K562 (cell line): Measurements from ENCODE around the gene CLPSL2. TPM values are rescaled to one million over a fixed set of nuclear protein-coding genes. Genes with fewer than 3 reads are reported as not detected.
A peak's percentile ranks its signal among the peaks of the same experiment; 100 is the strongest.

ENCODE experiments used
- ATAC-seq: fragments of 200-7000 bp; cut with Tn5 transposase; 3 replicates; pipeline ENCODE4 v1.9.1; 2020; ENCODE audit warnings: moderate library complexity
- BruUV-seq: library from RNA; stranded (reverse); fragments of 400-500 nt; replicated peaks from 2 replicates; lab custom pipeline; 2021; lab: Mats Ljungman, UMichigan
- CTCF ChIA-PET: fragments of 300-600 bp; formaldehyde crosslinking; extraction: SDS; loops from one replicate; lab custom pipeline; 2021; ENCODE audit warnings: low intra/inter-chr PET ratio; lab: Yijun Ruan, JAX
- POLR2A ChIA-PET: fragments of 300-600, 350-650 bp; sonication (Branson Sonifier 250); formaldehyde crosslinking; extraction: SDS; loops from one replicate; lab custom pipeline; 2021; ENCODE audit warnings: antibody characterized with exemption, inconsistent platforms; lab: Yijun Ruan, JAX
- DNase-seq, 4 experiments: peaks; one replicate each; pipeline versions ENCODE4 v3.0.0 to v3.0.0-alpha.2; 2011 to 2018; ENCODE audit warnings: low spot score in 3 of 4, mixed read lengths in 3 of 4; ENCODE audit errors: extremely low read depth in 1 of 4
- FAIRE-seq: peaks from 2 replicates; lab custom pipeline; 2011; peaks lifted over from hg19 to GRCh38; lab: Jason Lieb, UNC
- H2AFZ ChIP-seq: 2 replicates; pipeline ENCODE4 v1.6.0; 2011; ENCODE audit warnings: low read depth, low read length, control low read depth, inconsistent platforms
- H3K27ac ChIP-seq: fragments of 200-600 bp; 3 replicates; pipeline ENCODE4 v1.8.0; 2011; ENCODE audit warnings: low read depth, mild to moderate bottlenecking, control low read depth, inconsistent platforms, low read length, moderate library complexity, mixed read lengths; ENCODE audit errors: extremely low read depth
- H3K27me3 ChIP-seq, 2 experiments: fragments of 300-600 bp in 1 of 2; 2 replicates in 1 of 2; 3 replicates in 1 of 2; pipeline versions ENCODE4 v1.6.0 to v1.8.0; 2011; ENCODE audit warnings: inconsistent platforms in 2 of 2, low read length in 2 of 2, mild to moderate bottlenecking in 1 of 2, mixed read lengths in 1 of 2, moderate library complexity in 1 of 2; ENCODE audit not compliant: control insufficient read depth in 2 of 2, insufficient read depth in 2 of 2
- H3K36me3 ChIP-seq: fragments of 300-600 bp; 3 replicates; pipeline ENCODE4 v1.8.0; 2011; ENCODE audit warnings: mild to moderate bottlenecking, low read length, inconsistent platforms; ENCODE audit not compliant: control insufficient read depth, insufficient read depth
- H3K4me1 ChIP-seq, 2 experiments: fragments of 200-600 bp in 1 of 2; replicated peaks in 1 of 2; 2 replicates in 1 of 2; 3 replicates in 1 of 2; pipeline versions ENCODE4 v1.5.1 to v1.8.0; 2011; ENCODE audit warnings: inconsistent platforms in 2 of 2, low read length in 2 of 2, mild to moderate bottlenecking in 1 of 2, mixed read lengths in 1 of 2, moderate library complexity in 1 of 2; ENCODE audit not compliant: control insufficient read depth in 2 of 2, insufficient read depth in 2 of 2
- H3K4me2 ChIP-seq: 2 replicates; pipeline ENCODE4 v1.6.1; 2011; ENCODE audit warnings: low read length, control low read depth, inconsistent platforms, mixed read lengths; ENCODE audit not compliant: insufficient read depth
- H3K4me3 ChIP-seq: fragments of 200-600 bp; sonication (generic), shearing (Covaris generic); 2 replicates; pipeline ENCODE4 v1.5.1; 2016; ENCODE audit warnings: control low read depth, inconsistent platforms
- H3K79me2 ChIP-seq: fragments of 200-600 bp; 3 replicates; pipeline ENCODE4 v1.8.0; 2011; ENCODE audit warnings: low read length, inconsistent platforms; ENCODE audit not compliant: control insufficient read depth, insufficient read depth
- H3K9ac ChIP-seq, 2 experiments: 2 replicates each; pipeline versions ENCODE4 v1.6.0 to v1.6.1; 2011; ENCODE audit warnings: low read depth in 2 of 2, low read length in 2 of 2, control low read depth in 1 of 2, inconsistent platforms in 1 of 2, mild to moderate bottlenecking in 1 of 2, mixed read lengths in 1 of 2; ENCODE audit not compliant: insufficient read depth in 1 of 2
- H3K9me1 ChIP-seq: one replicate; pipeline ENCODE4 v1.6.0; 2011; ENCODE audit warnings: inconsistent platforms, mild to moderate bottlenecking, low read length, moderate library complexity; ENCODE audit not compliant: control insufficient read depth, insufficient read depth
- H3K9me3 ChIP-seq: replicated peaks from 2 replicates; pipeline ENCODE4 v1.5.1; 2011; ENCODE audit warnings: low read depth, low read length, inconsistent platforms; ENCODE audit not compliant: control insufficient read depth, insufficient read depth
- H4K20me1 ChIP-seq: replicated peaks from 2 replicates; pipeline ENCODE4 v1.6.1; 2011; ENCODE audit warnings: low read length, inconsistent platforms, mixed read lengths; ENCODE audit not compliant: control insufficient read depth, insufficient read depth
- CCNT2 ChIP-seq: IDR thresholded peaks from 2 replicates; pipeline ENCODE4 v1.6.1; 2011; ENCODE audit warnings: borderline replicate concordance, low read depth, mild to moderate bottlenecking, moderate library complexity, mixed read lengths, low read length; ENCODE audit not compliant: insufficient read length; ENCODE audit errors: extremely low read depth
- DACH1 ChIP-seq: fragments of 450-650 bp; IDR thresholded peaks from 2 replicates; pipeline ENCODE4 v1.6.1; 2018; ENCODE audit not compliant: partially characterized antibody
- MCM3 ChIP-seq: fragments of 450-650 bp; IDR thresholded peaks from 2 replicates; pipeline ENCODE4 v1.6.1; 2016
- PHF21A ChIP-seq: fragments of 450-650 bp; IDR thresholded peaks from 2 replicates; pipeline ENCODE4 v1.6.1; 2017; ENCODE audit warnings: low read depth, borderline replicate concordance
- POLR2AphosphoS2 ChIP-seq: IDR thresholded peaks from 2 replicates; pipeline ENCODE4 v1.6.1; 2012; ENCODE audit warnings: low read length, improper control_type of control experiment
- RNF2 ChIP-seq: sonication (generic); IDR thresholded peaks from 2 replicates; pipeline ENCODE4 v1.6.1; 2016
- SNIP1 ChIP-seq: fragments of 450-650 bp; IDR thresholded peaks from 2 replicates; pipeline ENCODE4 v1.7.1; 2017; ENCODE audit warnings: low read depth, mild to moderate bottlenecking
- TAF15 ChIP-seq: fragments of 200-400 bp; formaldehyde crosslinking; IDR thresholded peaks from 2 replicates; pipeline ENCODE4 v1.6.1; 2017; ENCODE audit warnings: mild to moderate bottlenecking, low read depth, low read length, moderate library complexity
- TEAD4 ChIP-seq, 2 experiments: sonication (generic) in 1 of 2; formaldehyde crosslinking in 1 of 2; IDR thresholded peaks; 2 replicates each; pipeline versions ENCODE4 v1.6.1 to v1.8.0; 2012 to 2022; ENCODE audit warnings: borderline replicate concordance in 1 of 2, inconsistent platforms in 1 of 2, low read length in 1 of 2, mild to moderate bottlenecking in 1 of 2, missing genetic modification reagents in 1 of 2
- ZBED1 ChIP-seq: IDR thresholded peaks from 2 replicates; pipeline ENCODE4 v1.6.1; 2014
- ZBTB8A ChIP-seq: fragments of 450-650 bp; IDR thresholded peaks from 2 replicates; pipeline ENCODE4 v1.6.1; 2018; ENCODE audit warnings: mild to moderate bottlenecking, moderate library complexity; ENCODE audit not compliant: partially characterized antibody
- ZNF263 ChIP-seq: sonication (generic); formaldehyde crosslinking; IDR thresholded peaks from 2 replicates; pipeline ENCODE4 v1.8.0; 2022; ENCODE audit warnings: mild to moderate bottlenecking, missing genetic modification reagents, borderline replicate concordance
- ZNF699 ChIP-seq: fragments of 250-450 bp; sonication (Bioruptor Pico); IDR thresholded peaks from 2 replicates; pipeline ENCODE4 v1.8.0; 2021; ENCODE audit warnings: mild to moderate bottlenecking, moderate library complexity; ENCODE audit not compliant: insufficient replicate concordance
- WGBS: fragments of 100-300 bp; shearing (Covaris generic); methylation state at CpG from one replicate; pipeline ENCODE4 v1.1.6; 2016; ENCODE audit warnings: low coverage, mixed read lengths; ENCODE audit not compliant: insufficient coverage; ENCODE audit errors: missing lambda C conversion rate; 5-methylcytosine and 5-hydroxymethylcytosine counted together
- in situ Hi-C: fragments of 300-500 bp; cut with MboI; formaldehyde crosslinking; loops from 4 replicates; pipeline ENCODE4 v1.15.0; 2018; ENCODE audit warnings: inconsistent platforms, mixed read lengths
- intact Hi-C: fragments of 100-400 bp; cut with micrococcal nuclease; formaldehyde crosslinking; loops from 2 replicates; pipeline ENCODE4 v1.14.2; 2022
- polyA plus RNA-seq, 8 experiments: library from polyadenylated mRNA; depleted of rRNA in 4 of 8; stranded (reverse) in 5 of 8; unstranded in 3 of 8; fragments of >200 nt; fragmentation: Nextera tagmentation in 2 of 8; fragmentation: Illumina TruSeq in 1 of 8; extraction: Ambion mirVana in 2 of 8; extraction: Trizol in 1 of 8; gene quantifications; 2 replicates each; pipeline versions ENCODE4 v1.2.1 to v1.2.3, GENCODE V29; 2011 to 2014; ENCODE audit warnings: inconsistent platforms in 1 of 8, missing spikeins in 1 of 8
- total RNA-seq, 7 experiments: library from RNA; depleted of rRNA in 6 of 7; stranded (reverse); fragments of >200 nt in 6 of 7; fragmentation: Illumina TruSeq in 2 of 7; extraction: Trizol in 2 of 7; gene quantifications; 2 replicates each; pipeline versions ENCODE4 v1.2.1 to v1.2.3, GENCODE V29; 2011 to 2021; ENCODE audit warnings: low replicate concordance in 1 of 7
- TF ChIP-seq, protein P1 (sequence below): IDR thresholded peaks from 3 replicates; pipeline ENCODE4 v1.6.1; 2011; ENCODE audit warnings: borderline replicate concordance, mild to moderate bottlenecking, moderate library complexity; ENCODE audit not compliant: insufficient read length; ENCODE audit errors: extremely low read depth
- TF ChIP-seq, protein P2 (sequence below): fragments of 250-450 bp; sonication (Bioruptor Pico); IDR thresholded peaks from 2 replicates; pipeline ENCODE4 v1.5.0; 2021; ENCODE audit warnings: mild to moderate bottlenecking, moderate library complexity

The CLPSL2 gene
- total and polyA plus RNA-seq, 9 of the 15 experiments (the other 6 are each of a cell fraction or from before 2014, with no cell fraction given) = not detected

DNA sequence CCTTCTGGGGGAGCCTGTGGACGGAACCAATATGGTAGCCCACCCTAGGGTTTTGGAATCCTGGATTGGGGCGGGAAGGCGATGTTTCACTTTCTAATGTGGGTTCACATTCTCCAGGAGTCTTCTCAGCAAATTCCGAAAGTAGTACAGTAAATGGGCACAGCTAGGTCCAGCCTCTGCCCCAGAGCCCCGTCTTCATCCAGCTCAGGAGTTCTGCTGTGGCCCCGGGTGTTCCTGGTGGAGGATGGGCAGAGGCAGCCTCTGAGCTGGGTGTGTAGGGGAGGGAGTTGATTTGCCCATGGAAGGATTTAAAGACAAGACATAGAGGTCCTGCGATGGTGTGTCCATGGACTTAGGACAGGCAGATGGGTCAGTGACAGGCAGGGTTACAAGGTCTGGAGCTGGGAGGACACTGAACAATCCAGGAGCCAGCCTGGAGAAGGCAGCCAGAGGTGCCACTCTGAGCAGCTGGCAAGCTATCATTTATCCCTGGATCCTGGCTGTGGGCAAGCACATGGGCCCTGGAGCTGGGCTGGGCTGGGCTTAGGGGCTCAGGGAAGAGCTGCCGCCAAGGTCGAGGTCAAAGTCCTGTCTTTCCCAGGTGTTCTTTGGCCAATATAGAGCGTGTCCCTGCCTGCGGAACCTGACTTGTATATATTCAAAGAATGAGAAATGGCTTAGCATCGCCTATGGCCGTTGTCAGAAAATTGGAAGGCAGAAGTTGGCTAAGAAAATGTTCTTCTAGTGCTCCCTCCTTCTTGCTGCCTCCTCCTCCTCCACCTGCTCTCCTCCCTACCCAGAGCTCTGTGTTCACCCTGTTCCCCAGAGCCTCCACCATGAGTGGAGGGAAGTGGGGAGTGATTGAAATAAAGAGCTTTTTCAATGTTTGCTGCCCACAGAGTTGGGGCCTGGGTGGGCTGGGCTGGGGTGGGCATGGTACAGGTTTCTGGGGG, 11.1 kb downstream of the CLPSL2 start:
- H3K27me3 ChIP-seq = peaks cover 52 to 55% of the 10 kb centered on the region in 2 experiments
- ATAC-seq (peak; percentile 41), DNase-seq (peak in 3 of 4 experiments; percentile 18 to 27 (median 21)), FAIRE-seq (no peak)
- H3K9ac ChIP-seq = no peak overlapping the region
- H3K4me2 ChIP-seq = no peak overlapping the region
- H3K4me3 ChIP-seq = no peak overlapping the region
- CTCF ChIA-PET = no interaction called here
- H3K27ac ChIP-seq = no peak overlapping the region
- in situ Hi-C loops (no loop called here), intact Hi-C loops (loop anchor here (1.0 kb wide), 1 partner anchor 11 kb away; no protein-coding TSS in a partner anchor)
- H3K9me3 ChIP-seq = no peaks in the 10 kb centered on the region
- H3K4me1 ChIP-seq = peaks cover 0 to 6% of the 10 kb centered on the region in 2 experiments; a peak in 3 of 5 replicates
- WGBS = 4% methylated on average over 13 of the region's 13 CpGs
- H2AFZ ChIP-seq = no peak overlapping the region
- H3K79me2 ChIP-seq = no peaks in the 10 kb centered on the region
- no peaks in the 10 kb centered on the region; the same call in 1 of the 2 replicates for H4K20me1 ChIP-seq
- BruUV-seq = no TSS peak
- POLR2A ChIA-PET = interaction anchor here (0.8 to 3.6 kb wide), 5 partner anchors 10 to 62 kb away, joined by 3 to 48 read pairs (median 5); partner anchors contain the start of genes CLPS and LHFPL5
- H3K36me3 ChIP-seq = no peaks in the 10 kb centered on the region
- TF ChIP-seq RNF2 (no peak), ZBED1 (no peak), MCM3 (no peak), DACH1 (no peak), ZBTB8A (no peak), CCNT2 (no peak), POLR2AphosphoS2 (no peak), TEAD4 (IDR thresholded peaks at IDR 0.05; ENCODE audit: low read length) (no peak), TEAD4 (CRISPR knock-in tag; IDR thresholded peaks at IDR 0.05; ENCODE audit: borderline replicate concordance) (peak; percentile 12; the same call in 1 of the 2 replicates), ZNF263 (CRISPR knock-in tag) (peak; percentile 77; the same call in 1 of the 2 replicates), SNIP1 (no peak), ZNF699 (no peak), PHF21A (no peak), TAF15 (no peak)
- TF ChIP-seq, protein P1, sequence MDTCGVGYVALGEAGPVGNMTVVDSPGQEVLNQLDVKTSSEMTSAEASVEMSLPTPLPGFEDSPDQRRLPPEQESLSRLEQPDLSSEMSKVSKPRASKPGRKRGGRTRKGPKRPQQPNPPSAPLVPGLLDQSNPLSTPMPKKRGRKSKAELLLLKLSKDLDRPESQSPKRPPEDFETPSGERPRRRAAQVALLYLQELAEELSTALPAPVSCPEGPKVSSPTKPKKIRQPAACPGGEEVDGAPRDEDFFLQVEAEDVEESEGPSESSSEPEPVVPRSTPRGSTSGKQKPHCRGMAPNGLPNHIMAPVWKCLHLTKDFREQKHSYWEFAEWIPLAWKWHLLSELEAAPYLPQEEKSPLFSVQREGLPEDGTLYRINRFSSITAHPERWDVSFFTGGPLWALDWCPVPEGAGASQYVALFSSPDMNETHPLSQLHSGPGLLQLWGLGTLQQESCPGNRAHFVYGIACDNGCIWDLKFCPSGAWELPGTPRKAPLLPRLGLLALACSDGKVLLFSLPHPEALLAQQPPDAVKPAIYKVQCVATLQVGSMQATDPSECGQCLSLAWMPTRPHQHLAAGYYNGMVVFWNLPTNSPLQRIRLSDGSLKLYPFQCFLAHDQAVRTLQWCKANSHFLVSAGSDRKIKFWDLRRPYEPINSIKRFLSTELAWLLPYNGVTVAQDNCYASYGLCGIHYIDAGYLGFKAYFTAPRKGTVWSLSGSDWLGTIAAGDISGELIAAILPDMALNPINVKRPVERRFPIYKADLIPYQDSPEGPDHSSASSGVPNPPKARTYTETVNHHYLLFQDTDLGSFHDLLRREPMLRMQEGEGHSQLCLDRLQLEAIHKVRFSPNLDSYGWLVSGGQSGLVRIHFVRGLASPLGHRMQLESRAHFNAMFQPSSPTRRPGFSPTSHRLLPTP = no peak
- TF ChIP-seq, protein P2, sequence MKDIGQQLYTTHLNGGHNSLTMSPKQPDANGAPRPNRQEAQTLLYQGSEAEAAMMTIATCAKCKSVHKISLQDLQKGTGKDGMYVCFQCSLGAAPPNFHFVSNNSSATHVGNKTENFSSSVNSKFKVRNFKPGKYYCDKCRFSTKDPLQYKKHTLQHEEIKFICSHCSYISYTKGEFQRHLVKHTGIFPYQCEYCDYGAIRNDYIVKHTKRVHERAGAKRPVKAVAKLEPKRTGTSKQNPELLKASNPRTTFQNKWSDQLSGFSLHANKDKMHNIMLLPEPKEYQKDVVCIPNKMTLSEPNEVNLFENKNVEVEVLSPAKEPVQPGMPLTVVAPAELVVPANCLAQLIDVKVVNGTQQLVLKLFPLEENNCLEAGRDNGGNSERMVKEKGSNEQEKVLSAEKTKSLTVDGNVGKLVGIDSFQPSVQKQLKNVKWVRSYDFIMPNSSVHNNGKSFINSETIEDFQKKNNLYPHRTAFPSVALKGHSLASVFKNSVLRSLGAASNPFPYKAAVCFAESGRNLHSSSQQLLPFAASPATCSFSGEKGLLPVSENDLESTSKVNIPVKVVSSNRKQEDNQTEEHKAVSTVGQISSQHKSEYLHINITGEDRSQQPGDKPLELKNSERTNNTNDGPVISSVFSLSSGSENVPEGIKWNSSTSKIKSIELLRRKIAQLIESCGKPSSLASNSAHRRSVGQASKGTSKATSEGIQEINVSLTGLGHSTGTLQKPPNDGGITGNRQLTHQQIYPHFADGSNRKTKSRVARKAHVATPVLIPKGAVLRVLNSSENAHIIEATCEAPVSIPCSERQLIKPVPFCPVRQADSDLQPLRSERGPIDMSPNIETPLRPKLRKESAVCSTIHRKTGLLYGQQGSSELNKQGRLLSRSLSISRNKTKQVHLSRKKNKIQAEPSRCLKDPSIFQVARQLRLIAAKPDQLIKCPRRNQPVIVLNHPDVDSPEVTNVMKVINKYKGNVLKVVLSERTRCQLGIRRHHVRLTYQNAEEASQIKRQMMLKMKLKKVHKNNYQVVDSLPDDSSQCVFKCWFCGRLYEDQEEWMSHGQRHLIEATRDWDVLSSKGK (CRISPR knock-in tag) = no peak
- H3K9me1 ChIP-seq = no peaks in the 10 kb centered on the region
